Kidney glomerular epithelial cell (primary cell): Measurements from ENCODE around the gene BTBD17.

Experiments
- DNase-seq: peaks from one replicate; lab custom pipeline; 2025; lab: John Stamatoyannopoulos, UW

BTBD17 gene

GRCh38 chr17:74335529-74336062, 26.1 kb downstream of the BTBD17 start:
- no peak for DNase-seq

GRCh38 chr17:74334393-74335039, 27.2 kb downstream of the BTBD17 start:
- no peak for DNase-seq

DNA sequence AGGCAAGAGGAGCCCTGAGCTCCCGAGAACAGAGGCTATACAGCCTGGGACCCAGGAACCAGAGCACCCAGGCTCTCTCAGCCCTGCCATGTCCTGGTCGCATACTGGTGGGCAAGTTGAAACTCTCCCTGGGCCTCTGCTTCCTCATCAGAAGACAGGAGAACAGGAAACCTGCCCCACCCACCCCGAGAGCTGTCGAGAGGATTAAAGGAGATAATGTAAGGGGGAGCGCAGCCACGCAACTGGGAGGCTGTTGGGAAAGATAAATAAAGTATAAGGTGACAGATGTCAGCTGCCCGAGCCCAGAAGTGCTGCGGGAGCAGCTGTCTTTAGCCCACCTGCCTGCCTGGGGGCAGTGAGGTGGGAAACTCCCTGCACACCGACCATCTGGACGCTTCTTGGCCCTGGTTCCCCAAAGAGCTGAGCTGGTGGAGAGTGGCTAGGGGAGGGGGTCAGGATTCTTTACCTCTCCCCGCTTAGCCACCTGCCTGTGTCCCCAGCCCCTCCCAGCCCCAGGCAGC, 28.8 kb downstream of the BTBD17 start:
- no peak for DNase-seq

GRCh38 chr17:74332017-74332650, 29.5 kb downstream of the BTBD17 start:
- DNase-seq, result no peak

- DNase-seq, result no peak
Observed at GRCh38 chr17:74330446-74330845, 31.2 kb downstream of the BTBD17 start.

GRCh38 chr17:74329378-74329777, 32.3 kb downstream of the BTBD17 start:
- DNase-seq, result no peak

DNA sequence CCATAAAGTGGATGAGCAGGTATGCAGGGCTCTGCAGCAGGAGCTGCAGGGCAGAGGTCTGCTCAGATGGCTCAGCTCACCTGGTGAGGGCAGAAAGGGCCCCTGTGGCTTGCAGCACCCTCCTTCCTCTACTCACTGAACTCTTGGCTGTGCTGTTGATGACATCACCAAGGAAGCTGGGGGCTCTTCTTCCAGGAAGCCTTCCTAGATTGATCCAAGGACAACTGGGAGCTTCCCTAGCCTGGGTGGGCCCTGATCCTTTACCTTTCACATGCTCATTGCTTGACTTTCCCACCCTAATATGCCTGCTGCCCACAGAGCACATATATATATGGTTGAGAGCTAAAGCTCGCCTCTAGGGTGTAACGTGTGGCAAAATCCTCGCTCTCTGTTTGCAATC, 33.2 kb downstream of the BTBD17 start:
- DNase-seq, result no peak

GRCh38 chr17:74326506-74326905, 35.2 kb downstream of the BTBD17 start:
- DNase-seq, result no peak

DNA sequence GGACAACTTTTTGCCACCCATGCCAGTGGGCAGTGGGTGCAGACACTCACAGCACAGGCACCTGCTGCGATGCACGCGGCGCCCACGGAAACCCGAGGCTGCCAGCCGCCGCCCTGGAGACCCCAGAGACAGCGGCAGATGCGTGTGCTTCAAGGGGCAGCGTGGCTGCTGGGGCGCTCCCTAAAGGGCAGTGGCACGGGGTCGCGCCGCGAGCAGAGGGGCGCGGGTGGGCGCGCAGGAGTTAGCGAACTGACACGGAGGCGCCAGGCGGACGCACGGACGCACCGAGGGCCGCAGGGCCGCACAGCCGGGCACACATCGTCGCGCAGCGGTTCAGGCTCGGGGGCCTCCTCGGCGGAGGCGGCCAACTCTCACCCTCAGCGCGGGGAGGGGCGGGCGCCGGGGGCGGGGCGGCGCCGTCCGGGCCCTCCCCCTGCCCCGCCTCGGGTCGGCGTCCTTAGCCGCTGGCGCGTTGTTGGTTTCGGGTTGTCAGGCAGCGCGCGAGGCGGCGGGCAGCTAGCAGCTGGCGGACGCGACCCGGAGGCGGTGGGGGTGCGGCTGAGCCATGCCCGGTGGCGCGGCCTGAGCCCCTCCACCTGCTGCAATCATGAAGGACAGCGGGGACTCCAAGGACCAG, 35.8 kb downstream of the BTBD17 start, which contains the start of gene KIF19:
Gene KIF19 (plus strand): TSS at position 484 of the 637 bp plus-strand sequence. CDS start 124 bp downstream, at position 608.
- no peak for DNase-seq

DNA sequence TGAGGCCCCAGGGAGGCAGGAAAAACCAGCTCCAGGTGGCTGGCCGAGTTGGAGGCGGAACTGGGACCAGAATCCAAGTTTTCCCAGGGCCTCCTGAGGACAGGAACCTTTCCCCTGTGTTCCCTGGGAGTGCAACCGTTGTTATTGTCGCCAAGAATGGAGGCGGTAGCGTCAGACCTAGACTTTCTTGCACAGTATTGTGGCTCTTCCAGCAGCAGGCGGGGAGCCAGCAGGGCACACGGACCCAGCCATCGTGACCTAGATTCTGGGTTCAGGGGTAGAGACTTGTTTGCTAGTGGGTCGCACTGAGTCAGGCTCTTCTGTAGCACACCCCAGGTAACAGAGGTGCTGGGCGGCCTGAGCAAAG, 36.3 kb downstream of the BTBD17 start:
- no peak for DNase-seq

DNA sequence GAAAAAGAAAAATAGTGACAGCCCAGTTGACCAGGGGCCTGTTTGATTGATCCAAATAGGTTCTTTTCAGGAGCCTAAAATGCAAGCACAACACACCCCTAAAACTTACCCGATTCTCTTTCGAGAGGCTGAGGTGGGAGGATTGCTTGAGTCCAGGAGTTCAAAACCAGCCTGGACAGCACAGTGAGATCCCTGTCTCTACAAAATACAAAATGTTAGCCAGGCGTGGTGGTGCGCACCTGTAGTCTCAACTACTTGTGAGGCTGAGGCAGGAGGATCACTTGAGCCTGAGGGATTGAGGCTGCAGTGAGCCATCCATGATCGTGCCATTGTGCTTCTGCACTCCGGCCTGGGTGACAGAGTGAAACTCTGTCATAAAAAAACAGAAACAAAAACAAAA, 37.1 kb downstream of the BTBD17 start:
- no peak for DNase-seq

- DNase-seq, result no peak
Observed at GRCh38 chr17:74318391-74318790, 43.3 kb downstream of the BTBD17 start.

DNA sequence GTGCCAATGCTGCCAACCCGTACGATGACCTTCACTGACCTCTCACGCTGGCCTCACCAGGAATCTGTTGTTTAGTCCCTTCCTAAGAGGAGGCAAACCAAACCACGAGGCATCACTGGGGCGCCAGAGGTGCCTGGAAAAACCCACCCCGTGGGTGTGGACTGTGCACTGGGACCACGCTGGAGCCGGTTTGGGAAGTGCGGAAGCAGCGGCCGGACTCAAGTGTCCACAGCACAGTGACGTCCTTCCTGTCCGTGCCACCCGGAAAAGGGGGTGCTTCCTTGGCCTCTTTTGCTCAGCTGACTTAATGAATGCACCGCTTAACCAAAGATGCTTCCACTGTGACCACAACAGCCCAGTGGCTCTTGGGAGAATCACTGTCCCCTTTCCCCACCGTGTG, 44.6 kb downstream of the BTBD17 start:
- DNase-seq, result no peak

GRCh38 chr17:74316220-74316619, 45.4 kb downstream of the BTBD17 start:
- DNase-seq, result no peak

DNA sequence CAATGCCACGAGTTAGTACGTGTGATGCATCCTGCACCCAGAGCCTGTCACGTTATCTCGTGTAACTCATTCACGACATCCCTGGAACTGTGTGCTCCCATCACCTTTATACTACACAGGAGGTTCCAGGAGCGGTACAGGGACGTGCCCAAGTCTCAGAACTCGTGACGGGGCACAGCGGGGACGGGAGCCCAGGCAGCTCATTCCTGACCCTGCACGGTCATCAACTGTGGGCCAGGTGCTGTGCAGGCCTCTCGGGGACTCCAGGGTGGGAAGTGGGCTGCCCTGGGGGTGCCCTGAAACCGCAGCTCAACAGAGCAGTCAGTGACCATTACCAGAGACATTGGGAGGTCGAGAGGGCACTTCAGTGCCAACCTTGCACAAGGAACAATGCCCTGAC, 46.8 kb downstream of the BTBD17 start:
- DNase-seq, result no peak

GRCh38 chr17:74309902-74310301, 51.8 kb downstream of the BTBD17 start:
- DNase-seq, result no peak

GRCh38 chr17:74307984-74308773, 53.5 kb downstream of the BTBD17 start:
- no peak for DNase-seq
